Activated CD8-positive, alpha-beta T cell treated with anti-CD3 and anti-CD28 coated beads for 36 hours (primary cell): ENCODE results near the gene DCT. TPM values are rescaled to one million over a fixed set of nuclear protein-coding genes. Genes with fewer than 3 reads are reported as not detected.
"Not testable (repeated sequence)": the region's sequence is repeated elsewhere in the genome, so short reads cannot be mapped to it uniquely, and the experiment has no call there.

Experiments used
- ATAC-seq: fragments of 200-7000 bp; cut with Tn5 transposase; one replicate; pipeline ENCODE4 v1.10.0; 2021; ENCODE audit warnings: mild to moderate bottlenecking, moderate library complexity
- CTCF ChIA-PET: fragments of 350-600 bp; sonication (Branson Sonifier 250); formaldehyde crosslinking; loops from one replicate; lab custom pipeline; 2021; ENCODE audit warnings: antibody characterized with exemption; lab: Charles Lee
- POLR2A ChIA-PET: fragments of 350-600 bp; sonication (Branson Sonifier 250); formaldehyde crosslinking; loops from one replicate; lab custom pipeline; 2021; ENCODE audit warnings: antibody characterized with exemption; lab: Charles Lee
- DNase-seq: peaks from one replicate; pipeline ENCODE4 v3.0.0-alpha.2; 2020
- H3K27ac Mint-ChIP-seq: one replicate; pipeline ENCODE4 v1.8.0; 2021; ENCODE audit warnings: mild to moderate bottlenecking, mixed read lengths
- H3K27me3 Mint-ChIP-seq: one replicate; pipeline ENCODE4 v1.8.0; 2021; ENCODE audit warnings: mixed read lengths
- H3K36me3 Mint-ChIP-seq: one replicate; pipeline ENCODE4 v1.8.0; 2021; ENCODE audit warnings: low read depth, mixed read lengths
- H3K4me1 Mint-ChIP-seq: one replicate; pipeline ENCODE4 v1.8.0; 2021; ENCODE audit warnings: low read depth, mixed read lengths
- H3K4me3 Mint-ChIP-seq: one replicate; pipeline ENCODE4 v1.8.0; 2021; ENCODE audit warnings: mild to moderate bottlenecking, moderate library complexity, mixed read lengths
- H3K9me3 Mint-ChIP-seq: one replicate; pipeline ENCODE4 v1.8.0; 2021; ENCODE audit warnings: mixed read lengths
- CTCF ChIP-seq: fragments of 200-600 bp; IDR thresholded peaks from one replicate; pipeline ENCODE4 v1.8.0; 2022; ENCODE audit warnings: antibody characterized with exemption, mild to moderate bottlenecking
- intact Hi-C: fragments of 100-400 bp; cut with micrococcal nuclease; formaldehyde crosslinking; loops from one replicate; pipeline ENCODE4 v1.10.0; 2022
- total RNA-seq, 2 experiments: library from RNA; stranded (reverse); gene quantifications; one replicate each; pipeline ENCODE4 v1.2.3, GENCODE V29; 2021

DCT gene
- under 1 TPM in 1 of 2 experiments, not detected in 1; 0.07 TPM for total RNA-seq

GRCh38 chr13:94479616-94480015 is at the start of gene DCT:
Gene DCT (minus strand): TSS chr13:94479682. CDS start chr13:94479255, 427 bp downstream.
- H3K4me3 Mint-ChIP-seq: no peak within 1 kb of the TSS
- peak within 1 kb of the TSS; percentile 47 for H3K27ac Mint-ChIP-seq
- ATAC-seq: no peak
- no peak for TF ChIP-seq CTCF
- intact Hi-C loops: no loop called here
- no peak for DNase-seq
- no peaks in the 10 kb centered on the region for H3K36me3 Mint-ChIP-seq
- CTCF ChIA-PET: interaction anchor here (1.5 kb wide), 1 partner anchor 44 kb away, joined by 5 read pairs; no protein-coding TSS in a partner anchor
- H3K9me3 Mint-ChIP-seq: no peaks in the 10 kb centered on the region
- peaks cover 7% of the 10 kb centered on the region for H3K4me1 Mint-ChIP-seq
- H3K27me3 Mint-ChIP-seq: peaks cover 1% of the 10 kb centered on the region
- POLR2A ChIA-PET: no interaction called here

GRCh38 chr13:94526956-94527355 is 47.5 kb upstream of the DCT start:
- CTCF ChIA-PET: interaction anchor here (0.8 to 1.6 kb wide), 2 partner anchors 91 to 94 kb away, joined by 4 to 5 read pairs; no protein-coding TSS in a partner anchor
- ATAC-seq, H3K36me3 Mint-ChIP-seq: not testable (repeated sequence)

GRCh38 chr13:94525781-94526180 is 46.3 kb upstream of the DCT start:
- H3K9me3 Mint-ChIP-seq: peaks cover 3% of the 10 kb centered on the region
- no peak overlapping the region for H3K4me3 Mint-ChIP-seq
- H3K27ac Mint-ChIP-seq: no peak overlapping the region
- H3K27me3 Mint-ChIP-seq: peaks cover 2% of the 10 kb centered on the region
- intact Hi-C loops: no loop called here
- DNase-seq (no peak), ATAC-seq (no peak)
- no peaks in the 10 kb centered on the region for H3K4me1 Mint-ChIP-seq
- no peak for TF ChIP-seq CTCF
- no peaks in the 10 kb centered on the region for H3K36me3 Mint-ChIP-seq
- ChIA-PET CTCF (interaction anchor here (0.8 to 1.6 kb wide), 2 partner anchors 90 to 95 kb away, joined by 4 to 5 read pairs; no protein-coding TSS in a partner anchor), POLR2A (no interaction called here)

More at GRCh38 chr13:94526956-94527355, 47.5 kb upstream of the DCT start:
- H3K4me1 Mint-ChIP-seq, H3K27ac Mint-ChIP-seq, intact Hi-C loops, H3K9me3 Mint-ChIP-seq, H3K27me3 Mint-ChIP-seq, H3K4me3 Mint-ChIP-seq, DNase-seq: not testable (repeated sequence)
- POLR2A ChIA-PET: interaction anchor here (0.6 kb wide), 1 partner anchor 30 kb away, joined by 3 read pairs; no protein-coding TSS in a partner anchor

- no peak overlapping the region for H3K27ac Mint-ChIP-seq
- intact Hi-C loops: no loop called here
- no peak for TF ChIP-seq CTCF
- ChIA-PET CTCF (no interaction called here), POLR2A (interaction anchor here (0.6 kb wide), 1 partner anchor 113 kb away, joined by 3 read pairs; no protein-coding TSS in a partner anchor)
- H3K36me3 Mint-ChIP-seq: no peaks in the 10 kb centered on the region
- no peak for ATAC-seq
- no peaks in the 10 kb centered on the region for H3K4me1 Mint-ChIP-seq
- DNase-seq: no peak
- peaks cover under 1% of the 10 kb centered on the region for H3K27me3 Mint-ChIP-seq
- H3K9me3 Mint-ChIP-seq: peaks cover 3% of the 10 kb centered on the region
- H3K4me3 Mint-ChIP-seq: no peak overlapping the region
Measured at GRCh38 chr13:94524407-94524806, 44.9 kb upstream of the DCT start.

GRCh38 chr13:94520001-94520400 is 40.5 kb upstream of the DCT start:
- Mint-ChIP-seq H3K4me1 (no peaks in the 10 kb centered on the region), H3K9me3 (peaks cover 2% of the 10 kb centered on the region), H3K27ac (no peak overlapping the region), H3K27me3 (peaks cover 1% of the 10 kb centered on the region), H3K4me3 (no peak overlapping the region), H3K36me3 (no peaks in the 10 kb centered on the region)
- CTCF ChIA-PET: no interaction called here
- no peak for DNase-seq
- intact Hi-C loops: no loop called here
- no peak for TF ChIP-seq CTCF
- POLR2A ChIA-PET: no interaction called here
- ATAC-seq: no peak
